NCI-H226 (cell line): ENCODE measurements around the gene MICU1.
"Not testable (repeated sequence)": the region's sequence is repeated elsewhere in the genome, so short reads cannot be mapped to it uniquely, and the experiment has no call there.

ENCODE experiments used
- DNase-seq: peaks from one replicate; pipeline ENCODE4 v3.0.0-alpha.2; 2015

The MICU1 gene

GRCh38 chr10:72502581-72502980 lies 123.3 kb downstream of the MICU1 start:
- no peak for DNase-seq

- DNase-seq: no peak
These were observed 126.2 kb downstream of the MICU1 start for GRCh38 chr10:72499701-72500100.

- DNase-seq: no peak
These were observed 134.9 kb downstream of the MICU1 start for GRCh38 chr10:72490951-72491350.

GRCh38 chr10:72487521-72487920 lies 138.4 kb downstream of the MICU1 start:
- DNase-seq: no peak

GRCh38 chr10:72487116-72487515 lies 138.8 kb downstream of the MICU1 start:
- no peak for DNase-seq

GRCh38 chr10:72485701-72486100 lies 140.2 kb downstream of the MICU1 start:
- no peak for DNase-seq

GRCh38 chr10:72484521-72484920 lies 141.4 kb downstream of the MICU1 start:
- no peak for DNase-seq

GRCh38 chr10:72483471-72483870 lies 142.4 kb downstream of the MICU1 start:
- no peak for DNase-seq

GRCh38 chr10:72480861-72481260 lies 145.0 kb downstream of the MICU1 start:
- no peak for DNase-seq

GRCh38 chr10:72477463-72477862 lies 148.4 kb downstream of the MICU1 start:
- DNase-seq: no peak

- DNase-seq: no peak
These were observed 153.6 kb downstream of the MICU1 start for GRCh38 chr10:72472306-72472705.

GRCh38 chr10:72470666-72471065 lies 155.2 kb downstream of the MICU1 start:
- DNase-seq: no peak

- DNase-seq: not testable (repeated sequence)
These were observed 158.8 kb downstream of the MICU1 start for GRCh38 chr10:72467064-72467463.

- no peak for DNase-seq
These were observed 159.9 kb downstream of the MICU1 start for GRCh38 chr10:72466018-72466417.

- no peak for DNase-seq
These were observed 161.4 kb downstream of the MICU1 start for GRCh38 chr10:72464438-72464837.

- no peak for DNase-seq
These were observed 163.6 kb downstream of the MICU1 start for GRCh38 chr10:72462261-72462660.

- DNase-seq: no peak
These were observed 164.8 kb downstream of the MICU1 start for GRCh38 chr10:72461085-72461484.

- DNase-seq: no peak
These were observed 165.5 kb downstream of the MICU1 start for GRCh38 chr10:72460284-72460876.

GRCh38 chr10:72459301-72459700 lies 166.6 kb downstream of the MICU1 start:
- DNase-seq: no peak

GRCh38 chr10:72455889-72456595 lies 169.8 kb downstream of the MICU1 start:
- DNase-seq: peak; percentile 80

- DNase-seq: no peak
These were observed 175.9 kb downstream of the MICU1 start for GRCh38 chr10:72449941-72450441.

- no peak for DNase-seq
These were observed 180.0 kb downstream of the MICU1 start for GRCh38 chr10:72445851-72446250.

- not testable (repeated sequence) for DNase-seq
These were observed 182.9 kb downstream of the MICU1 start for GRCh38 chr10:72442969-72443368.

- no peak for DNase-seq
These were observed 190.3 kb downstream of the MICU1 start for GRCh38 chr10:72435570-72435969.

GRCh38 chr10:72430936-72431335 lies 194.9 kb downstream of the MICU1 start:
- DNase-seq: not testable (repeated sequence)
